GM18909 (cell line): Measurements from ENCODE around the gene PRF1.

Experiments
- ATAC-seq: cut with Tn5 transposase; IDR thresholded peaks from one replicate; pipeline ENCODE4 v1.9.1; 2021; ENCODE audit warnings: mild to moderate bottlenecking; ENCODE audit not compliant: unreplicated experiment, poor library complexity

Gene PRF1

GRCh38 chr10:70563230-70563629, 39.3 kb downstream of the PRF1 start:
- no peak for ATAC-seq

DNA sequence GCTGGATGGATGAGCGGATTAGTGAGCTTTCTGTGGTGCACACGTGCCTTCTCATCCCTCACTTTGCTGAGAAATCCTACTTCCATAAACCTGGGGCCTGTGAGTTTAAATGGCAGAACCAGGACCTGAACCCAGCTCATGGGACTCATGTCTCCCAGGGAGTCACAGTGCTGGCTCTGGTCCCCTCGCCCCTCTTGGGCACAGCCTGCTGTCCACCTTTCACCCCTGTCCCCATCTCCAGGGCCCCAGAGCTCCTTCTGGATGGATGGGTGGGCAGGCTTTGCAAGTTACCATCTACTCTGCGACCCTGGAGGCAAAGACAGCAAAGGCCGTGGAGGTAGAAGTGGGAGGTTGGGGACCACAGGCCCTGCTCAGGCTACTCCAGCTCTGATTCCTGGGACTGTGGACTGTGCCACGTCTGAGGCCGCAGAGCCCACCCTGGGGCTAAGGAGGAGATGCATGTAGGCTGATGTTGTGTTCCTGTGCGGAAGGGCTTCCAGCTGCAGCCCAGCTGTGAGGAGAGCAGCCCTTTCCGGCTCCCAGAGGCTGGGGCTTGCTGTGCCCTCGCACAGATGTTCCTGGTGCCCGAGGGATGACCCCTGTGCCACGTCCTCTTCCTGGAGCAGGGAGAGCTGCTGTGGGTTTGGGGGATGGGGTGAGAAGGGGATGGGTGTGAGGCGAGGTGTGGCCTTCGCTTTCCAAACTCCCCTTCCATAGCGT, 40.3 kb downstream of the PRF1 start:
- ATAC-seq: no peak

GRCh38 chr10:70561558-70561957, 41.0 kb downstream of the PRF1 start:
- no peak for ATAC-seq

GRCh38 chr10:70561070-70561469, 41.5 kb downstream of the PRF1 start:
- ATAC-seq: no peak

DNA sequence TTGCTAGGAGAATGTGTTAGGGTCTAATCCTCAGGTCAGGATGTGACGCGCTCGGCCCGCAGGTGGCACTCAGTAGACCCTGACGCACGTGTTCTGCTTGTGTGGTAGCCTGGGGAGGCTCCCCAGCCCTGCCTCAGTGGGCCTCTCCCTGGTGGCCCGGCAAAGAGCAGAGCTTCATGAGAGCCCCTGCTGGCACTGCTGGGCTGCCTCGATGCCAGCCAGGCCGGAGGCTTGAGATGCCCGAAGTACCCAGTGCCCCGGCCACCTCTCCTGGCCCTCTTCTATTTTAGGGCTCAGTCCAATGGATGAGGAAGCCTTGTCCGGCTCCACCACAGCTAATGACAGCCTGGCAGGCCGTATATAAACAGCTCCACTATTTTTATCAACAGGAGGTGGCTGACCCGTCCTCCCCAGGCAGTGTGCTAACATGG, 42.0 kb downstream of the PRF1 start:
- ATAC-seq: no peak

GRCh38 chr10:70559861-70560260, 42.7 kb downstream of the PRF1 start:
- no peak for ATAC-seq

GRCh38 chr10:70558871-70559810, 43.4 kb downstream of the PRF1 start:
- ATAC-seq: peak; percentile 76

GRCh38 chr10:70558295-70558694, 44.2 kb downstream of the PRF1 start:
- no peak for ATAC-seq

DNA sequence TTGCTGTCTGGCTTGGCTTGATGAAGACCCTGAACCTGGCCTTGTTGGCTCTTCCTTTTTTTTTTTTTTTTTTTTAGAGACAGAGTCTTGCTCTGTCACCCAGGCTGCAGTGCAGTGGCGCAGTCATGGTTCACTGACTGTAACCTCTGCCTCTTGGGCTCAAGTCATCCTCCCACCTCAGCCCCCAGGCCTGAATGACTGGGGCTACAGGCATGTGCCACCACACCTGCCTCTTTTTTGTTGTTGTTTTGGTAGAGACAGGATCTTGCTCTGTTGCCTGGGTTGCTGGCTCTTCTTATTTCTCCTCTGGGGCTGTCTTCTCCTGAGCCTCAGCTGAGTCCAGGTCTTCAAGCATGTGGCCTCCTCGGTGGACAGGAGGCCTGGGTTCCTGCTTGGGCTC, 44.7 kb downstream of the PRF1 start:
- ATAC-seq: no peak

- no peak for ATAC-seq
Measured at GRCh38 chr10:70557086-70557845, 45.3 kb downstream of the PRF1 start.

- ATAC-seq: no peak
Measured at GRCh38 chr10:70555371-70555770, 47.2 kb downstream of the PRF1 start.

- no peak for ATAC-seq
Measured at GRCh38 chr10:70552586-70552985, 50.0 kb downstream of the PRF1 start.

DNA sequence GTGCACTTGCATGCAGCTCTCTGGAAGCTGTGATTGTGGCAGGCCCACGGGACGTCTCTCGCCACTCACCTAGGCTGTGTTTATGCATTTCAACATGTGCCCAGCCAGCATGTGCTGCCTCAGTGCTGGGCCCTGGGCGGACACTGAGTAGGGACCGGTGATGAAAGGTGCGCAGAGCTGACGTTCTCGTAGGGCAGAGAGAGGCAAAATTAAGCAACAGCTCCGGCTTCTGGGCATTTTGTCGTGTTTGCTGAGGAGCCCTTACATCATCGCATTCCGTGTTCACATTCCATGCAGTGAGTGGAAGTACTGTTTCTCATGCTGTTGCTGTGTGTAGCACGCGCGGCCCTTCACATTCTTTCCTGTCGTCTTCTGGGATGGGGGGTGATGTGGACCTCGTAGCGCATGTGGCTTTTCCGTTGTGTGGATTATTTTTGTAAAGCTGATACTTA, 50.5 kb downstream of the PRF1 start:
- ATAC-seq: no peak

DNA sequence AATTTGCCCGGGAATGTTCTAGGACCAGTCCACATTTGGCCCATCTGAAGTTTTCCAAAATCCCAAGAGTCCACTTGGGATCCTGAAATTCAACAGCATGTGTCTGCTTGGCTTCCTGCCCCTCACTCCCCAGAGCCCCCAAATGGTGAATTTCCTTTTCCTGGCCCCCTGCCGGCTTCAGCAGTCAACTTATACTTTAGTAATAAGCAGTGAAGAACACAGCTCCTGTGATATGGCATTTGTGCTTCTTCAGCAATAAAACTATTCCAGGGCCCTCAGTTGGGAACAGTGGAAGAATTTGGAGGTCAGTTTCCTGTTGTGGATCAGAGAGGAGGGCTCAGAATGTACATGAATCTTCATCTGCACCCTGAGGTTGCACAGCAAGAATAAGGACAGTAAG, 51.1 kb downstream of the PRF1 start:
- ATAC-seq: no peak

GRCh38 chr10:70550459-70550858, 52.1 kb downstream of the PRF1 start:
- no peak for ATAC-seq

DNA sequence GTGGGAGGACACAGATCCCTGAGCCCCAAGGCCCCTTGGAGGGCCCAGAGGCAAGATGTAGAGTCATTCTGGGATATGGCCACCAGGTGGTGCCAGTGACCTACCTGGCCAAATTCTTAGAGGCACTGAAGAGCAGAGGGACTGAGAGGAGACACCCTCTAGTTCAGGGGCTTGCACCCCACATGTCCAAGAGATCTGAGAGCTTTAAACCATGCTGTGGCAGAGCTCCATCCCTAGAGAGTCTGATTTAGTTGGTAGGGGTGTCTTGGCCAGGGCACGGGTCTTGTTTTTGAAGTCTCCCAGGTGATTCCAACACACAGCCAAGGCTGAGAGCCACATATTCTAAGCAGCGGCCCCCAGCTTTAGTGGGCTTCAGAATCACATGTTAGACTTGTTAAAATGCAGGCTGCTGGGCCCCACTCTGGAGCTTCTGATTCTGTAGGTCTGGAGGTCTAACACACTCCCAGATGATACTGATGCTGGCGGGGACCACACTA, 52.5 kb downstream of the PRF1 start:
- ATAC-seq: peak; percentile 56

DNA sequence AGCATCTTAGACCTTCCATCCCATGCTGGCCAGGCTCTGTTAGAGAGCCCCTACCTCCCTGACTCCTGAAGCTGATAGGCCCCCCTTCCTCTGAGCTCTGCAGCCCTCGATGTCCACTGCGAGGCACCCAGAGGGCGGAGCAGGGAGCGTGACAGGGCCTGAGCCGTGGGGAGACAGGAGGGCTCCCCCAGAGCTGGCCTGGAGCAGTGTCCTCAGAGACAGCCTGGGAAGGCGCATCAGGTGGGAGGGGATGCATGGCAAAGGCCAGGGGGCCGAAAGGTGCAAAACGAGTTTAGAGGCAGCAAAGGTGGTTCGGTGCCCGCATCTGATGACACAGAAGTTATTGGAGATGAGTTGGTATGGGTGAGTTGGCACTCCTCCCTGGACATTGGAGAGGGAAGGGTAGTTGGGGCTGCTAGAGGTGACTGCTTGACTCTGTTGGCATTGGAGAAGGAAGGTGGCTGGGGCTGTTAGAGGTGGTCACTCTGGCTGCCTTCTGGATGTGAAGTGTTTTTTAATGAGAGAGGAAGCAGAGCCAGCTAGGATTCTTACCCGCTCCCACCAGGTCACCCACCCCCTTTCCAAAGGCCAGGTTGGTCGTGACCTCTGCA, 53.1 kb downstream of the PRF1 start:
- no peak for ATAC-seq
